Neural progenitor cell (in vitro differentiated cells): Measurements from ENCODE around the gene ZDHHC4. TPM values are rescaled to one million over a fixed set of nuclear protein-coding genes. Genes with fewer than 3 reads are reported as not detected.
A peak's percentile ranks its signal among the peaks of the same experiment; 100 is the strongest.
"Not testable (repeated sequence)": the region's sequence is repeated elsewhere in the genome, so short reads cannot be mapped to it uniquely, and the experiment has no call there.

Experiments used
- DNase-seq: peaks from one replicate; pipeline ENCODE4 v3.0.0-alpha.2; 2016; ENCODE audit warnings: low spot score
- H2AFZ ChIP-seq: fragments of 200-600 bp; sonication (generic); replicated peaks from 2 replicates; pipeline ENCODE4 v1.6.1; 2016; ENCODE audit warnings: antibody characterized with exemption
- H3F3A ChIP-seq: fragments of 200-600 bp; sonication (generic); 2 replicates; pipeline ENCODE4 v1.6.1; 2016; ENCODE audit warnings: antibody characterized with exemption, low read depth
- H3K27ac ChIP-seq: fragments of 200-600 bp; sonication (generic); 2 replicates; pipeline ENCODE4 v1.5.1; 2016; ENCODE audit warnings: mild to moderate bottlenecking
- H3K27me3 ChIP-seq: fragments of 200-600 bp; sonication (generic); 2 replicates; pipeline ENCODE4 v1.6.1; 2016; ENCODE audit warnings: mild to moderate bottlenecking, moderate library complexity
- H3K36me3 ChIP-seq: fragments of 200-600 bp; sonication (generic); 2 replicates; pipeline ENCODE4 v1.5.1; 2016
- H3K4me1 ChIP-seq: fragments of 200-600 bp; sonication (generic); 2 replicates; pipeline ENCODE4 v1.6.1; 2016; ENCODE audit warnings: mixed run types
- H3K4me2 ChIP-seq: fragments of 200-600 bp; sonication (generic); 2 replicates; pipeline ENCODE4 v1.6.1; 2016
- H3K4me3 ChIP-seq: fragments of 200-600 bp; sonication (generic); 2 replicates; pipeline ENCODE4 v1.5.1; 2016
- H3K79me2 ChIP-seq: fragments of 200-600 bp; sonication (generic); 2 replicates; pipeline ENCODE4 v1.6.1; 2016; ENCODE audit warnings: low read depth
- H3K9ac ChIP-seq: fragments of 200-600 bp; sonication (generic); 2 replicates; pipeline ENCODE4 v1.6.1; 2016
- H3K9me3 ChIP-seq: fragments of 200-600 bp; sonication (generic); 2 replicates; pipeline ENCODE4 v1.5.1; 2016; ENCODE audit warnings: low read depth
- H4K20me1 ChIP-seq: fragments of 200-600 bp; sonication (generic); 2 replicates; pipeline ENCODE4 v1.6.1; 2016; ENCODE audit warnings: low read depth
- H3K27ac Mint-ChIP-seq: 3 replicates; pipeline ENCODE4 v1.8.0; 2021; ENCODE audit warnings: mixed read lengths
- H3K27me3 Mint-ChIP-seq: 2 replicates; pipeline ENCODE4 v1.8.0; 2022; ENCODE audit warnings: low read depth, mild to moderate bottlenecking, inconsistent platforms, moderate library complexity, mixed read lengths; ENCODE audit not compliant: insufficient read depth
- H3K36me3 Mint-ChIP-seq: 3 replicates; pipeline ENCODE4 v1.8.0; 2021; ENCODE audit warnings: mixed read lengths
- H3K4me1 Mint-ChIP-seq: 3 replicates; pipeline ENCODE4 v1.8.0; 2021; ENCODE audit warnings: mixed read lengths
- H3K4me3 Mint-ChIP-seq: 3 replicates; pipeline ENCODE4 v1.8.0; 2021; ENCODE audit warnings: mild to moderate bottlenecking, moderate library complexity, mixed read lengths
- H3K9me3 Mint-ChIP-seq: 3 replicates; pipeline ENCODE4 v1.8.0; 2020; ENCODE audit warnings: mixed read lengths
- EZH2 ChIP-seq: fragments of 200-600 bp; sonication (generic); IDR thresholded peaks from 2 replicates; pipeline ENCODE4 v1.6.1; 2017; ENCODE audit warnings: antibody characterized with exemption, mild to moderate bottlenecking, moderate library complexity
- EZH2phosphoT487 ChIP-seq: fragments of 200-600 bp; sonication (generic); IDR thresholded peaks from 2 replicates; pipeline ENCODE4 v1.6.1; 2017; ENCODE audit warnings: antibody characterized with exemption
- total RNA-seq: library from RNA; depleted of rRNA; stranded (reverse); fragments of >200 nt; gene quantifications from 2 replicates; pipeline ENCODE4 v1.2.3, GENCODE V29; 2015; ENCODE audit warnings: low replicate concordance
- TF ChIP-seq, protein P1 (sequence below): fragments of 200-600 bp; sonication (generic); IDR thresholded peaks from 2 replicates; pipeline ENCODE4 v1.5.1; 2017; ENCODE audit warnings: antibody characterized with exemption, mild to moderate bottlenecking

ZDHHC4 gene
- total RNA-seq, 1 donor from 2014 or later, result 102 TPM

DNA sequence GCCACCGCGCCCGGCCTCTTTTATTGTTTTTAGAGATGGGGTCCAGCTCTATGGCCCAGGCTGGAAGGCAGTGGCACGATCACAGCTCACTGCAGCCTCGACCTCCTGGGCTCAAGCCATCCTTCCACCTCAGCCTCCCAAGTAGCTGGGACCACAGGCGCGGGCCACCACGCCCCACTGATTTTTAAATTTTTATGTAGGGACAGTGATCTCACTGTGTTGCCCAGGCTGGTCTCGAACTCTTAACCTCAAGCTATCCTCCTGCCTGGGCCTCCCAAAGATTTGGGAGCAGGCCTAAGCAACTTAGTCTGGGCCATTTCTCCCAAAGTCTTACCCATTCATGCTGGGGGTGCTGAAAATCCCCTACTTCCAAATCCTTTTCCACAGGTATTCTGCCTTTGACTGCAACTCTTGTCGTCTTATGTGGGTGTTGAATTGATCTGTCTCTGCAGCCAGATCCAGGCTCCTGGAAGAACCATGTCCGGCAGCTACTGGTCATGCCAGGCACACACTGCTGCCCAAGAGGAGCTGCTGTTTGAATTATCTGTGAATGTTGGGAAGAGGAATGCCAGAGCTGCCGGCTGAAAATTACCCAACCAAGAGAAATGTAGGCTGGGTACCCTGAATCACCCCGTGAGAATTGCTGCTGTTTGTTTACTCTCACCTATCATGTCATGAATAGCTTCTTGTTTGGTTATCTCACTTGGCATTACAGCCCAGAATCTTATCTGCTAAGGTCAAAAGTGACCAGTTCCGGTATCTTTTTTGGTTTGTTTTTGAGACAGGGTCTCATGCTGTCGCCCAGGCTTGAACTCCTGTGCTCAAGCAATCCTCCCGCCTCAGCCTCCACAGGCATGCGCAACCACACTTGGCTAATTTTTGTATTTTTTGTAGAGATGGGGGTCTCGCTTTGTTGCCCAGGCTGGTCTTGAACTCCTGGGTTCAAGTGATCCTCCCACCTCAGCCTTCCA is 1.1 kb downstream of the ZDHHC4 start:
- Histone ChIP-seq H3K79me2 (peaks cover 11% of the 10 kb centered on the region), H4K20me1 (no peaks in the 10 kb centered on the region), H3K9me3 (no peaks in the 10 kb centered on the region), H3K27me3 (no peaks in the 10 kb centered on the region), H3K27ac (no peak overlapping the region), H3K4me1 (no peaks in the 10 kb centered on the region), H3F3A (peaks cover 9% of the 10 kb centered on the region), H3K36me3 (peaks cover 9% of the 10 kb centered on the region), H2AFZ (no peak overlapping the region), H3K9ac (no peak overlapping the region), H3K4me3 (peak overlapping the region; percentile 66), H3K4me2 (peak overlapping the region; percentile 76)
- no peaks in the 10 kb centered on the region for H3K9me3 Mint-ChIP-seq
- H3K27ac Mint-ChIP-seq, result no peak overlapping the region
- H3K27me3 Mint-ChIP-seq, result peaks cover 5% of the 10 kb centered on the region
- no peak for DNase-seq
- H3K4me3 Mint-ChIP-seq, result peak overlapping the region; percentile 91
- TF ChIP-seq, protein P1, sequence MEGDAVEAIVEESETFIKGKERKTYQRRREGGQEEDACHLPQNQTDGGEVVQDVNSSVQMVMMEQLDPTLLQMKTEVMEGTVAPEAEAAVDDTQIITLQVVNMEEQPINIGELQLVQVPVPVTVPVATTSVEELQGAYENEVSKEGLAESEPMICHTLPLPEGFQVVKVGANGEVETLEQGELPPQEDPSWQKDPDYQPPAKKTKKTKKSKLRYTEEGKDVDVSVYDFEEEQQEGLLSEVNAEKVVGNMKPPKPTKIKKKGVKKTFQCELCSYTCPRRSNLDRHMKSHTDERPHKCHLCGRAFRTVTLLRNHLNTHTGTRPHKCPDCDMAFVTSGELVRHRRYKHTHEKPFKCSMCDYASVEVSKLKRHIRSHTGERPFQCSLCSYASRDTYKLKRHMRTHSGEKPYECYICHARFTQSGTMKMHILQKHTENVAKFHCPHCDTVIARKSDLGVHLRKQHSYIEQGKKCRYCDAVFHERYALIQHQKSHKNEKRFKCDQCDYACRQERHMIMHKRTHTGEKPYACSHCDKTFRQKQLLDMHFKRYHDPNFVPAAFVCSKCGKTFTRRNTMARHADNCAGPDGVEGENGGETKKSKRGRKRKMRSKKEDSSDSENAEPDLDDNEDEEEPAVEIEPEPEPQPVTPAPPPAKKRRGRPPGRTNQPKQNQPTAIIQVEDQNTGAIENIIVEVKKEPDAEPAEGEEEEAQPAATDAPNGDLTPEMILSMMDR, result no peak
- H3K36me3 Mint-ChIP-seq, result peaks cover 6% of the 10 kb centered on the region
- peaks cover 6% of the 10 kb centered on the region for H3K4me1 Mint-ChIP-seq

DNA sequence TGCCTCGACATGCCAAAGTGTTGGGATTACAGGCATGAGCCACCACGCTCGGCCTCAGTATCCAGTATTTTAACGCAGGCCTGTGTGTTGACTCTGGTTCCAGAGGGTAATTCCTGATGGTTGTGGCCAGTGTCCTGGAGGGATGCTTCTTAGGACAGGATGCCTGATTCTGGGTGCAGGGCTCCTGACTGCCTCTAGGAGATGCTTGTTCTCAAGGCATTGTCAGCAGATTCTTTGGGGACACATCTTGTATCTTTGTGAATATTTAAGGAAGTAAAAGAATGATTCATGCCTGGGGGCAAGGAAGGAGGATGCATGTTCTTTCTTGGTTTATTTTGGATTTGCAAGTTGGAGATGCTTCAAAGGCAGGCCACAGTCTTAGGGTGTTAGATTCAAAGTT is 2.2 kb downstream of the ZDHHC4 start:
- peaks cover 6% of the 10 kb centered on the region for H3K4me1 Mint-ChIP-seq
- H4K20me1 ChIP-seq, result no peaks in the 10 kb centered on the region
- peak overlapping the region; percentile 35 for H3K27ac Mint-ChIP-seq
- no peaks in the 10 kb centered on the region for H3K9me3 ChIP-seq
- peaks cover 4% of the 10 kb centered on the region for H3K27me3 Mint-ChIP-seq
- TF ChIP-seq, protein P1, result peak; percentile 8
- TF ChIP-seq EZH2phosphoT487, result no peak
- H3K9ac ChIP-seq, result no peak overlapping the region
- no peaks in the 10 kb centered on the region for H3K4me1 ChIP-seq
- no peak overlapping the region for H2AFZ ChIP-seq
- H3K4me3 ChIP-seq, result no peak overlapping the region
- H3K36me3 Mint-ChIP-seq, result peaks cover 10% of the 10 kb centered on the region
- peaks cover 9% of the 10 kb centered on the region for H3F3A ChIP-seq
- no peaks in the 10 kb centered on the region for H3K27me3 ChIP-seq
- H3K4me3 Mint-ChIP-seq, result no peak overlapping the region
- peaks cover 11% of the 10 kb centered on the region for H3K79me2 ChIP-seq
- no peak overlapping the region for H3K4me2 ChIP-seq
- DNase-seq, result no peak
- H3K27ac ChIP-seq, result no peak overlapping the region
- H3K36me3 ChIP-seq, result peaks cover 9% of the 10 kb centered on the region
- no peaks in the 10 kb centered on the region for H3K9me3 Mint-ChIP-seq

DNA sequence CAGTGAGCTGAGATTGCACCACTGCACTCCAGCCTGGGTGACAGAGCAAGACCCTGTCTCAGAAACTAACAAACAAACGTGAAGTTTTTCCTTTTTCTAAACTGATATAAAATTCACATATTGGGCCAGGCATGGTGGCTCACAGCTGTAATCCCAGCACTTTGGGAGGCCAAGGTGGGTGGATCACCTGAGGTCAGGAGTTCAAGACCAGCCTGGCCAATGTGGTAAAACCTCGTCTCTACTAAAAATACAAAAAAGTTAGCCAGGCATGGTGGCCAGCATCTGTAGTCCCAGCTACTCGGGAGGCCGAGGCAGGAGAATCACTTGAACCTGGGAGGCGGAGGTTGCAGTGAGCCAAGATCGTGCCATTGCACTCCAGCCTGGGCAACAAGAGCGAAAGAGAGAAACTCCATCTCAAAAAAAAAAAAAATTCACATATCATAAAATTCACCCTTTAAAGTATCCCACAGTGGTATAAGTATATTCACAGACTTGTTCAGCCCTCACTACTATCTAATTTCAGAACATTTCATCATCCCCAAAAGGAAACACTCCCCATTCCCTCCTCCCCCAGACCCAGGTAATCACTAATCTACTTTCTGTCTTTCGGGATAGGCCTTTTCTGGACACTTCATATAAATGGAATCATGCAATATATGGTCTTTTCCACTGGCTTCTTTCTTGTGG is 8.6 kb downstream of the ZDHHC4 start:
- peaks cover 17% of the 10 kb centered on the region for H3K36me3 ChIP-seq
- not testable (repeated sequence) for H3K79me2 ChIP-seq, H3K9me3 ChIP-seq, H3K9ac ChIP-seq, H2AFZ ChIP-seq, H3K4me2 ChIP-seq, DNase-seq, H3K27ac Mint-ChIP-seq, H3K4me3 ChIP-seq, H3K27me3 Mint-ChIP-seq, H4K20me1 ChIP-seq, H3K4me1 ChIP-seq, H3K27me3 ChIP-seq, H3K4me1 Mint-ChIP-seq, H3K27ac ChIP-seq, H3K9me3 Mint-ChIP-seq
- peak overlapping the region; percentile 10 for H3K4me3 Mint-ChIP-seq
- H3K36me3 Mint-ChIP-seq, result peaks cover 24% of the 10 kb centered on the region
- peaks cover 13% of the 10 kb centered on the region for H3F3A ChIP-seq

DNA sequence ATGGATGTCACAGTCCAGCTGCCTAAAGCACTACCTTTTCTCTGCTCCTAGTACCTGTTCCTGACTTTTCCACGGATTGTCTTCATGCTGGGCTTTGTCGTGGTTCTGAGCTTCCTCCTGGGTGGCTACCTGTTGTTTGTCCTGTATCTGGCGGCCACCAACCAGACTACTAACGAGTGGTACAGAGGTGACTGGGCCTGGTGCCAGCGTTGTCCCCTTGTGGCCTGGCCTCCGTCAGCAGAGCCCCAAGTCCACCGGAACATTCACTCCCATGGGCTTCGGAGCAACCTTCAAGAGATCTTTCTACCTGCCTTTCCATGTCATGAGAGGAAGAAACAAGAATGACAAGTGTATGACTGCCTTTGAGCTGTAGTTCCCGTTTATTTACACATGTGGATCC is 11.3 kb downstream of the ZDHHC4 start:
- Histone ChIP-seq H3K4me3 (no peak overlapping the region), H3F3A (peaks cover 19% of the 10 kb centered on the region), H3K4me2 (no peak overlapping the region), H3K36me3 (peaks cover 8% of the 10 kb centered on the region), H3K27me3 (no peaks in the 10 kb centered on the region), H3K27ac (no peak overlapping the region), H3K4me1 (peaks cover 9% of the 10 kb centered on the region), H2AFZ (no peak overlapping the region), H4K20me1 (peaks cover 12% of the 10 kb centered on the region), H3K9me3 (no peaks in the 10 kb centered on the region), H3K79me2 (peaks cover 20% of the 10 kb centered on the region), H3K9ac (no peak overlapping the region)
- Mint-ChIP-seq H3K4me3 (peak overlapping the region; percentile 90), H3K4me1 (peaks cover 10% of the 10 kb centered on the region), H3K9me3 (no peaks in the 10 kb centered on the region), H3K36me3 (peaks cover 19% of the 10 kb centered on the region), H3K27ac (peak overlapping the region; percentile 67), H3K27me3 (peaks cover 8% of the 10 kb centered on the region)
- TF ChIP-seq EZH2, result no peak
- TF ChIP-seq, protein P1, result no peak
- TF ChIP-seq EZH2phosphoT487, result no peak
- no peak for DNase-seq
